GM21423 (cell line): ENCODE measurements around the gene GPR137C.

ENCODE experiments used
- ATAC-seq: cut with Tn5 transposase; IDR thresholded peaks from one replicate; pipeline ENCODE4 v1.9.1; 2021; ENCODE audit warnings: mild to moderate bottlenecking, moderate library complexity; ENCODE audit not compliant: unreplicated experiment

The GPR137C gene

DNA sequence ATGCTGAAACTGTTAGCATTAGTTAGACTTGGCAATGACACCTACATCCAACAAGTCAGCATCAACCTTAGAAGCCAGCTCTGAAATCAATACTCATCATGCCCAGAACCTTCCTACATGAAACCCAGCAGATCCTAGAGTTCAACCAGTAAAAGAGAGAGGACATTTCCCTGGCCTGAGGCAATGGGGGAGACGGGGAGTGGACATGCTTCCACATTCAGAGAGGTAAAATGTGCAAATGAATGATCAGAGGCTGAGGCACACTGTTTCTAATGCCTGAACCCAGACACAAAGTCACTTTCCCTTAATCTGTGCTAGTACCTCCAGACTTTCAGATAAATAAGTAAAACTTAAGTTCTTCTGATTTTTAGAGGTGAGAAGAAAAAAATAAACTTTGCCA, 108.2 kb downstream of the GPR137C start:
- ATAC-seq = no peak

DNA sequence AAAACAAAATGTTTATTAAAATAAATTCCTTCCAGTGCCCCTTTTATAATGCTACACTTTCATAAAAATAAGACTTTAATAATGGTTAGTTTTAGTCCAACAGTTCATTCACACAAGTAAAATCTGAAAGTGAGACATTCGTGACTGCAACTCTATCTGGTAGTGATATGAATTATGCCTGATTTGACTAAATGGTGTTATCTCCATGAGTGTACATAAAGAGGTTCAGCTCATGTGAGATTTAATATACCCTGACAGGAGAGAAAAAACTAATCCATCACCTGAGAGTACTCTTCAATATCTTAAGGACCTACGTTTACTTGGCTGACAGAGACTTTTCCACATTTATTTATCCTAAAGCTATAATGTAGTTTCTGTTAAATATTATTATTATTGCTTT, 108.7 kb downstream of the GPR137C start:
- no peak for ATAC-seq

DNA sequence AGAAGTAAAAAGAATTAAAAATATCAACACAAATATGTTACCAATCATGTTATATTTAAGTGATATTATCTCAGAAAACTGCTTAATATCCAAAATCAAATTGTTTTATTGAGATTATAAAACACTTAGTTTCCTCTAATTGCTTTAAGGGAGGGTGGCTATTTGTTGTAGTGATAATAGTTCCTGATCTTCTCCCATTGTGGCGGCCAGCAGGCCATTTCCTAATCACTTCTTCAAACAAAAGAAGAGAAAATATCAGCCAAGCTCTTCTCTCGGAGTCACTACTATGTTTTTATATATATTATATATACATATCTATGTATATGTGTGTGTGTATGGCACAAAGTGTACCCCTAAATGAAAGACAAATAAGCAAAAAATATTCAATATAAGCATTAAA, 111.2 kb downstream of the GPR137C start:
- no peak for ATAC-seq

DNA sequence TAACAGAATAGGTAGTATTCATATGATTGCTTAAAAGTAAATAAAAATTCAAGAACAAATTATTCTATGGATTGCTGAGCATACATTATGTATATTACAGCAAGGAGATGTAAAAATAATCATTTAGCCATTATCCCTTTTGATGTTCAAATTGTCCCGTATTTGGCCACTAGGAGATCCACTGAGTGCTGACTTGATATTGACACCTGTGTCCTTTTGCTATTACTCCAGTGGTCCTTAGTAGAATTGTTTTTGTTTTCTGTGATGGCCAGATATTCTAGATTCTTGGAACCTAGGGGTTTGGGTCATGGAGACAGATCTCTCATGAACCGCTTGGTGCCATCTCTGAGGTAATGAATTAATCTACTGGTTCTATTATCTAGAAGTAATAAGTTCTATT, 126.0 kb downstream of the GPR137C start:
- no peak for ATAC-seq

DNA sequence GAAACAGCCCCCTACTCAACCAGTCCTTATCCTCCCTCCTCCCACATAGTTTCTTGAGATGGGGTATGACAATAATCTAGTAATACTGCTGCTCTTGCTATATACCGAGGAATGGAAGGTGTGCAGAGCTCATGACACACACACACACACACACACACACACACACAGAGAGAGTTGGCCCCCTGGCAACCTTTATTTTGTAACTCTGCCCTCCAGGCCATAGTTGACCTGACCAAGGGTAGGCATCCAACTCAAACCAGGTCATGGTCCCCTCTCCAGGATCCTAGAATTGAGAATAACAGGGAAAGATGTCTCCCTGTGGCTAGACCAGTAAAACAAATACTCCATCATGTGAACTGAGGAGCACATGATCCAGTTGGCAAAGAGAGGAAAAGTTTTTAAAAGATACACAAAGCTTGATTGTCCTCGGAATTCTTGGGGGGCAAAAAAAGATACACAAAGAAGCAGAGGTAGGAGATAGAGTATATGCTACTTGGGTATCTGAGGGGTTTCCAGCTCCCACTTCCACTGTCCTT, 131.4 kb downstream of the GPR137C start:
- no peak for ATAC-seq

DNA sequence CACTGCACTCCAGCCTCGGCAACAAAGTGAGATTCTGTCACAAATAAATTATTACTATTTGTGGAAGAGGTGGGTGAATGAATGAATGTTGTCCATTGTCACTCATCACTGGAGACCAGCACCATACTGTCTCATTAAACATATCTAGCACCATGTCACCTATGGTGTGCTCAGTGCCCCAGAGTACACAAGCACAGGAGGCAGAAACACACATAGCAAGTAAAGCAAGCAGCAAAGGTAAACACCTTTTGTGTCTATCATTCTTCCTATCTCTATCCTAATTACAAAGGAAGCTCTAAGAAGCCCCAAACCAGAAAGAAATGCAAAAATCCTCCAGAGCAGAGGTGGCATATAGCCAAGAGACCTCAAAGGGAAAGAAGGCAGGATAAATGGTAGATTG, 133.5 kb downstream of the GPR137C start:
- no peak for ATAC-seq
